Endothelial cell of umbilical vein (primary cell): ENCODE results near the gene ACAD8.

Source experiments
- CTCF ChIP-seq, 2 donors: IDR thresholded peaks; 1 replicate in 1 of 2; 2 replicates in 1 of 2; pipeline ENCODE4 v1.5.1; 2011; ENCODE audit warnings: low read length in 2 of 2, mild to moderate bottlenecking in 2 of 2, moderate library complexity in 2 of 2, control low read depth in 1 of 2, inconsistent platforms in 1 of 2, low read depth in 1 of 2; ENCODE audit not compliant: insufficient read depth in 1 of 2; ENCODE audit errors: extremely low read depth in 1 of 2
- EZH2 ChIP-seq: IDR thresholded peaks from 2 replicates; pipeline ENCODE4 v1.6.1; 2012; ENCODE audit warnings: borderline replicate concordance, low read depth, mild to moderate bottlenecking, moderate library complexity, low read length, inconsistent platforms; ENCODE audit not compliant: severe bottlenecking
- POLR2A ChIP-seq: IDR thresholded peaks from 2 replicates; pipeline ENCODE4 v1.6.1; 2012; ENCODE audit warnings: low read depth, mild to moderate bottlenecking, control low read depth, low read length

DNA sequence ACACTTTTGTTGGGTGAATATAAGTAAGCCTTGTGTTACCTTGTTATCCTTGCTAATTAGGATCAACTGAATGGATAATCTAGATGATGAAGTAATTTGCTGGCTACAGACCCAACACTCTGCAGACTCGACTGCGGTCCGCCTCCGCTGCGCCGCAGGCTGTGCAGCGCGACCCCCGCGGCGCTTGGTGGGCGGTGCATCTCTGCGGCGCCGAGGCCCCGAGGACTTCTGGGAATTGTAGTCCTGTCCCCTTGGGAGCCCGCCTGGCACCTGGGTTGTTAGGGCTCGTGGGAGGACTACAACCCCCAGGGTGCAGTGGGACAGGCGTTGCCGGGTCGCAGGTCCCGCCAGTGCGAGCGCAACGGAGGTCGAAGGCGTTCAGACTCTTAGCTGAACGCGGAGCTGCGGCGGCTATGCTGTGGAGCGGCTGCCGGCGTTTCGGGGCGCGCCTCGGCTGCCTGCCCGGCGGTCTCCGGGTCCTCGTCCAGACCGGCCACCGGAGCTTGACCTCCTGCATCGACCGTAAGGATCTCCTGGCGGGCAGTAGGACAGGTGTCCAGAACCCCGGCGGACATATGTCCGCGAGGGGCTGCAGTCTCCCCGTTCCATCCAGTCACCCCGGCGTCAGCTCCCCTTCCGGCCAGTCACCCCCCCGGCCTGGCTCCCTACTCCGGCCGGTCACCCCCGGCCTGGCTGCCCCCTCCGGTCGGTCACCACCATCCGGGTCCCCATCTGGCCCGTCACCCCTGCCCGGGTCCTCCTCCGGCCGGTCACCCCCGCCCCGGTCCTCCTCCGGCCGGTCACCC is at the start of gene ACAD8, which contains the start of gene THYN1:
- TF ChIP-seq CTCF (IDR thresholded peaks at IDR 0.05; ENCODE audit: extremely low read depth in 1 of 2, insufficient read depth in 1 of 2, low read depth in 1 of 2, low read length in 2 of 2), result peak in 1 of 2 donors; percentile 24
- peak; percentile 87 for TF ChIP-seq POLR2A
- no peak for TF ChIP-seq EZH2
